Sigmoid colon (tissue), 7 donors: ENCODE results near the gene BDKRB1. TPM values are rescaled to one million over a fixed set of nuclear protein-coding genes. Genes with fewer than 3 reads are reported as not detected.

Experiments used
- DNase-seq: peaks from one replicate; pipeline ENCODE4 v3.0.0-alpha.2; 2019
- H3K27ac ChIP-seq, 4 donors: fragments of 200-600 bp; sonication (generic); one replicate each; pipeline ENCODE4 v1.5.1; 2016 to 2019; ENCODE audit warnings: mild to moderate bottlenecking in 1 of 4
- H3K27me3 ChIP-seq, 3 donors: fragments of 200-600 bp; sonication (generic); one replicate each; pipeline ENCODE4 v1.5.1; 2019; ENCODE audit warnings: mild to moderate bottlenecking in 1 of 3
- H3K36me3 ChIP-seq, 4 donors: fragments of 200-600 bp; sonication (generic); one replicate each; pipeline ENCODE4 v1.5.1; 2016 to 2019
- H3K4me1 ChIP-seq, 4 donors: fragments of 200-600 bp; sonication (generic); one replicate each; pipeline ENCODE4 v1.5.1; 2017 to 2019
- H3K4me3 ChIP-seq, 4 donors: fragments of 200-600 bp; sonication (generic); one replicate each; pipeline ENCODE4 v1.5.1; 2017 to 2019; ENCODE audit warnings: mild to moderate bottlenecking in 2 of 4, moderate library complexity in 1 of 4
- H3K9me3 ChIP-seq, 4 donors: fragments of 200-600 bp in 3 of 4; sonication (generic) in 3 of 4; one replicate each; pipeline versions ENCODE4 v1.5.1 to v1.6.1; 2013 to 2019
- CTCF ChIP-seq, 4 experiments: fragments of 450-650 bp in 3 of 4; fragments of 200-600 bp in 1 of 4; IDR thresholded peaks; one replicate each; pipeline ENCODE4 v1.5.1; 2016 to 2019; ENCODE audit warnings: antibody characterized with exemption in 4 of 4, mild to moderate bottlenecking in 3 of 4, moderate library complexity in 2 of 4
- EP300 ChIP-seq, 4 donors: sonication (generic); formaldehyde crosslinking; IDR thresholded peaks; one replicate each; pipeline ENCODE4 v1.6.1; 2017; ENCODE audit warnings: antibody characterized with exemption in 4 of 4
- POLR2A ChIP-seq, 2 donors: fragments of 450-650 bp; IDR thresholded peaks; one replicate each; pipeline ENCODE4 v1.6.1; 2016; ENCODE audit warnings: antibody characterized with exemption in 2 of 2, mild to moderate bottlenecking in 2 of 2, moderate library complexity in 2 of 2
- POLR2AphosphoS5 ChIP-seq, 4 donors: sonication (generic); formaldehyde crosslinking; IDR thresholded peaks; one replicate each; pipeline ENCODE4 v1.6.1; 2017; ENCODE audit warnings: antibody characterized with exemption in 4 of 4
- WGBS, 2 donors: extraction: QIAGEN DNeasy Blood & Tissue Kit; methylation state at CpG; one replicate each; pipeline ENCODE4 v1.1.7; 2013; 5-methylcytosine and 5-hydroxymethylcytosine counted together
- intact Hi-C: fragments of 100-400 bp; cut with DNase I; formaldehyde crosslinking; loops from one replicate; pipeline ENCODE4 v1.15.1; 2023
- polyA plus RNA-seq, 3 donors: library from polyadenylated mRNA; stranded (reverse); fragments of 200-250 nt; gene quantifications; one replicate each; pipeline ENCODE4 v1.2.3, GENCODE V29; 2013
- total RNA-seq, 4 donors: library from RNA; depleted of rRNA; stranded (reverse); fragments of >200 nt; gene quantifications; one replicate each; pipeline ENCODE4 v1.1.0, GENCODE V29; 2016
- donor health status: healthy with polysubstance abuse.
- donor health status: Bipolar disorder and iron deficiency.
- donor health status: healthy.

Gene BDKRB1
- total and polyA plus RNA-seq, 7 donors = 0.33 to 4.9 (median 2.4) TPM

- intact Hi-C loops = no loop called here
- Histone ChIP-seq H3K27ac (no peak overlapping the region), H3K9me3 (no peaks in the 10 kb centered on the region), H3K4me1 (peaks cover 0 to 29% (median 23%) of the 10 kb centered on the region in 4 donors), H3K4me3 (no peak overlapping the region), H3K36me3 (no peaks in the 10 kb centered on the region), H3K27me3 (no peaks in the 10 kb centered on the region)
- 40 to 53% methylated on average over 2 of the region's 2 CpGs for WGBS, 2 donors
- TF ChIP-seq POLR2AphosphoS5 (IDR thresholded peaks at IDR 0.05) (no peak), POLR2A (IDR thresholded peaks at IDR 0.05) (no peak), EP300 (IDR thresholded peaks at IDR 0.05) (no peak), CTCF (IDR thresholded peaks at IDR 0.05) (no peak)
- peak; percentile 55 for DNase-seq
Observed at GRCh38 chr14:96260341-96260821, 4.4 kb downstream of the BDKRB1 start.

- H3K36me3 ChIP-seq = no peaks in the 10 kb centered on the region
- H3K9me3 ChIP-seq = no peaks in the 10 kb centered on the region
- no peak overlapping the region for H3K4me3 ChIP-seq
- DNase-seq = no peak
- TF ChIP-seq POLR2A (IDR thresholded peaks at IDR 0.05) (no peak), CTCF (IDR thresholded peaks at IDR 0.05) (no peak), POLR2AphosphoS5 (IDR thresholded peaks at IDR 0.05) (no peak), EP300 (IDR thresholded peaks at IDR 0.05) (no peak)
- peak overlapping the region in 1 of 4 donors; percentile 24 for H3K27ac ChIP-seq
- H3K4me1 ChIP-seq = peaks cover 0 to 30% (median 17%) of the 10 kb centered on the region in 4 donors
- H3K27me3 ChIP-seq = no peaks in the 10 kb centered on the region
- WGBS, 2 donors = 12 to 62% methylated on average over 5 of the region's 5 CpGs
- intact Hi-C loops = no loop called here
Observed at GRCh38 chr14:96261053-96261452, 5.0 kb downstream of the BDKRB1 start.

DNA sequence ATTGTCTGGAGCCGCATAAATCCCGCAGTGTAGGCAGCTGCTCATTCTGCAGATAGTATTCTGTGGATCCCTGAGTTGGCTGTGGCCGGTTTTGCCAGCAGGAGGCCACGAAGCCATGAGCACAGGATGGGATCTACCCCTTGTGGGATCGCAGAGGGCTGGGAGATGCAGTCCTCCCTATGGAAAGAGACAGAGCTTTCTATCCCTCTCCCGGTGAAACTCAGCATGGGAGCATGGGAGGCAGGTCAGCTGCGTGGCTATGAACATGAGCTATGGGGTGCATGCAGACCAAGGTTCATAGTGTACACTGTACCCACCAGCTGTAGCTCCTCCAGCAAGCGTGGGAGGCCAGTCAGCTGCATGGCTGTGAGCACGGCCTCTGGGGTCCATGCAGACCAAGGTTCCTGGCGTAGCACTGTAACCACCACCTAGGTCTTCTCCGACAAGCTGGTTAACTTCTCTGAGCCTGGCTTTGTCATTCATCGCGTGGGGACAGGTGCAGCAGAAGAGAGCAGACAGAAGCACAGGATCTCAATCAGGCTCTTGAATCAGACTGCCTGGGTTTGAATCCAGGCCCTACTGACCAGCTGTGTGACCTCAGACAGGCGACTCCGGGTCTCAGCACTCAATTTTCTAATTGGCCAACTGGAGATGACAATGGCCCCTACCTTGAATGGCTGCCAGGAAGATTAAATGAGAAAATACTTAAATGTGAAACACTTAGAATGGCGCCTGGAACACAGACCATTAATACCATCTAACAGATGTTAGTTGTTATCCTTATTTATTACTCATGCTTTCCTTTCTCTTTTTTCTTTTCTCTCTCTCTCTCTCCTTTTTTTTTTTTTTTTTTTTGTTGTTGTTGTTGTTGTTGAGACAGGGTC is 6.0 kb downstream of the BDKRB1 start:
- DNase-seq = peak; percentile 62
- H3K4me3 ChIP-seq = no peak overlapping the region
- WGBS, 2 donors = 80 to 81% methylated on average over 16 of the region's 16 CpGs
- H3K27ac ChIP-seq = peak overlapping the region in 1 of 4 donors; percentile 24
- peaks cover 0 to 28% (median 13%) of the 10 kb centered on the region in 4 donors for H3K4me1 ChIP-seq
- no peaks in the 10 kb centered on the region for H3K36me3 ChIP-seq
- H3K27me3 ChIP-seq = no peaks in the 10 kb centered on the region
- H3K9me3 ChIP-seq = no peaks in the 10 kb centered on the region
- no peak for TF ChIP-seq EP300 (IDR thresholded peaks at IDR 0.05)
- TF ChIP-seq POLR2AphosphoS5 (IDR thresholded peaks at IDR 0.05) = no peak
- TF ChIP-seq CTCF (IDR thresholded peaks at IDR 0.05) = no peak
- no peak for TF ChIP-seq POLR2A (IDR thresholded peaks at IDR 0.05)
- intact Hi-C loops = no loop called here

DNA sequence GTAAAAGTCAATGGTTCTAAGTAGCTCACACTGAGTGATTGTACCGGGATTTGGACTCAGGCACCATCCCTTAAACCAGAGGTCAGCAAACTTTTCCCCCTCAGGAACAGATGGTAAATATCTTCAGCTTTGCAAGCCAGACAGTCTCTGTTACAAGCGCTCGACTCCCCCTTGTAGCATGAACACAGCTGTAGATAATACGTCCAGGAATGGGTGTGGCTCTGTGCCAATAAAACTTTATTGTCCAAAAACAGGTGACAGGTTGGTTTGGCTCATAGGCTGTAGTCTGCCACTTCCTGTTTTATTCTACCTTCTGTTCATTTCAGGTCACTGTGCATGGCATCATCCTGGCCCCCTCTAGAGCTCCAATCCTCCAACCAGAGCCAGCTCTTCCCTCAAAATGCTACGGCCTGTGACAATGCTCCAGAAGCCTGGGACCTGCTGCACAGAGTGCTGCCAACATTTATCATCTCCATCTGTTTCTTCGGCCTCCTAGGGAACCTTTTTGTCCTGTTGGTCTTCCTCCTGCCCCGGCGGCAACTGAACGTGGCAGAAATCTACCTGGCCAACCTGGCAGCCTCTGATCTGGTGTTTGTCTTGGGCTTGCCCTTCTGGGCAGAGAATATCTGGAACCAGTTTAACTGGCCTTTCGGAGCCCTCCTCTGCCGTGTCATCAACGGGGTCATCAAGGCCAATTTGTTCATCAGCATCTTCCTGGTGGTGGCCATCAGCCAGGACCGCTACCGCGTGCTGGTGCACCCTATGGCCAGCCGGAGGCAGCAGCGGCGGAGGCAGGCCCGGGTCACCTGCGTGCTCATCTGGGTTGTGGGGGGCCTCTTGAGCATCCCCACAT is 7.6 kb downstream of the BDKRB1 start:
- Histone ChIP-seq H3K27ac (peak overlapping the region in 1 of 4 donors; percentile 34), H3K9me3 (no peaks in the 10 kb centered on the region), H3K4me3 (no peak overlapping the region), H3K27me3 (no peaks in the 10 kb centered on the region), H3K4me1 (peaks cover 0 to 43% (median 24%) of the 10 kb centered on the region in 4 donors), H3K36me3 (no peaks in the 10 kb centered on the region)
- intact Hi-C loops = no loop called here
- TF ChIP-seq EP300 (IDR thresholded peaks at IDR 0.05) (no peak), POLR2AphosphoS5 (IDR thresholded peaks at IDR 0.05) (no peak), CTCF (IDR thresholded peaks at IDR 0.05) (no peak), POLR2A (IDR thresholded peaks at IDR 0.05) (no peak)
- 78 to 83% methylated on average over 20 of the region's 20 CpGs for WGBS, 2 donors
- DNase-seq = peak; percentile 21
